ENCODE data around the gene DPP7. TPM values are rescaled to one million over a fixed set of nuclear protein-coding genes. Genes with fewer than 3 reads are reported as not detected.

Gene DPP7
- total and polyA plus RNA-seq, 2 experiments from 2014 or later: 144 to 204 TPM

- no peak overlapping the region for H3K4me3 ChIP-seq
- no peak for DNase-seq (ENCODE audit: low read depth in 1 of 2, low spot score in 1 of 2)
- H3K4me1 ChIP-seq (ENCODE audit: low read depth): no peaks in the 10 kb centered on the region
- TF ChIP-seq CTCF (IDR thresholded peaks at IDR 0.05; ENCODE audit: low read depth, low read length): no peak
- no peak overlapping the region for H3K27ac ChIP-seq
- H3K27me3 ChIP-seq: peaks cover 100% of the 10 kb centered on the region
- no peaks in the 10 kb centered on the region for H3K36me3 ChIP-seq
- no peaks in the 10 kb centered on the region for H3K9me3 ChIP-seq (ENCODE audit: low read depth)
Measured at GRCh38 chr9:137160716-137161557, 46.4 kb upstream of the DPP7 start.

GRCh38 chr9:137160054-137160425 is 45.5 kb upstream of the DPP7 start:
- DNase-seq (ENCODE audit: low read depth in 1 of 2, low spot score in 1 of 2): no peak
- Histone ChIP-seq H3K27me3 (peaks cover 100% of the 10 kb centered on the region), H3K9me3 (ENCODE audit: low read depth) (no peaks in the 10 kb centered on the region), H3K4me1 (ENCODE audit: low read depth) (no peaks in the 10 kb centered on the region), H3K4me3 (no peak overlapping the region), H3K27ac (no peak overlapping the region), H3K36me3 (no peaks in the 10 kb centered on the region)
- TF ChIP-seq CTCF (IDR thresholded peaks at IDR 0.05; ENCODE audit: low read depth, low read length): no peak

- Histone ChIP-seq H3K9me3 (ENCODE audit: low read depth) (no peaks in the 10 kb centered on the region), H3K27me3 (peaks cover 100% of the 10 kb centered on the region), H3K36me3 (no peaks in the 10 kb centered on the region), H3K27ac (no peak overlapping the region), H3K4me1 (ENCODE audit: low read depth) (no peaks in the 10 kb centered on the region), H3K4me3 (no peak overlapping the region)
- no peak for DNase-seq (ENCODE audit: low read depth in 1 of 2, low spot score in 1 of 2)
- no peak for TF ChIP-seq CTCF (IDR thresholded peaks at IDR 0.05; ENCODE audit: low read depth, low read length)
Measured at GRCh38 chr9:137159105-137160053, 44.8 kb upstream of the DPP7 start.

GRCh38 chr9:137158625-137159024 is 44.1 kb upstream of the DPP7 start:
- peaks cover 93% of the 10 kb centered on the region for H3K27me3 ChIP-seq
- no peak for DNase-seq (ENCODE audit: low read depth in 1 of 2, low spot score in 1 of 2)

More at GRCh38 chr9:137158625-137159024, 44.1 kb upstream of the DPP7 start:
- Histone ChIP-seq H3K9me3 (ENCODE audit: low read depth) (no peaks in the 10 kb centered on the region), H3K27ac (no peak overlapping the region), H3K4me1 (ENCODE audit: low read depth) (no peaks in the 10 kb centered on the region), H3K36me3 (no peaks in the 10 kb centered on the region), H3K4me3 (no peak overlapping the region)
- no peak for TF ChIP-seq CTCF (IDR thresholded peaks at IDR 0.05; ENCODE audit: low read depth, low read length)

Measured in cardiac muscle cell (in vitro differentiated cells and primary cell).